HG02759 (cell line): Measurements from ENCODE around the gene GUCY1B1.

Experiments used
- ATAC-seq: cut with Tn5 transposase; IDR thresholded peaks from one replicate; pipeline ENCODE4 v1.9.1; 2021; ENCODE audit warnings: mild to moderate bottlenecking, moderate library complexity; ENCODE audit not compliant: unreplicated experiment

Gene GUCY1B1

GRCh38 chr4:155855897-155856296, 97.1 kb downstream of the GUCY1B1 start:
- ATAC-seq, result no peak
